Measurements from ENCODE around the gene PKP2. TPM values are rescaled to one million over a fixed set of nuclear protein-coding genes. Genes with fewer than 3 reads are reported as not detected.

PKP2 gene
- total RNA-seq, 1 donor from 2014 or later = not detected

DNA sequence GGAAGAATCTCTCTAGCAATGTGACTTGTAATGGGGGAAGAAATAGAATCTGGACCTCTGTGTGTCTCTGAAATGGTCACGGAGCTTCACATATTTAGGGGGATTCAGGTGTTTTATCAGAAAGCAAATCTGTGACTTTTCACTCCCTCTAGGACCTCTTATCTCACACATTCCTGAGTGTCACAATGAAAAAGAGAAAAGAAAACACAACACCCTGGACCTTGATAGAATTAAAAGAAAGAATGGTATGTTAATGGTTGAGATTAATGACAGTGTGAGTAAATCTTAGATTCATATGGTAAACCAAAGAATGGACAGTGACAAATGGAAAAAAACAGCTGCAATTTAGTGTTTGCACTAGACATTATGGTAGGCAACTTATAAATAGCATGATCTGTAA is 68.5 kb downstream of the PKP2 start:
- H3K27me3 Mint-ChIP-seq = peaks cover 5% of the 10 kb centered on the region
- no peaks in the 10 kb centered on the region for H3K36me3 Mint-ChIP-seq (ENCODE audit: low read depth)
- CTCF ChIA-PET = no interaction called here
- DNase-seq (no peak), ATAC-seq (ENCODE audit: low read depth) (no peak)
- TF ChIP-seq, protein P1, sequence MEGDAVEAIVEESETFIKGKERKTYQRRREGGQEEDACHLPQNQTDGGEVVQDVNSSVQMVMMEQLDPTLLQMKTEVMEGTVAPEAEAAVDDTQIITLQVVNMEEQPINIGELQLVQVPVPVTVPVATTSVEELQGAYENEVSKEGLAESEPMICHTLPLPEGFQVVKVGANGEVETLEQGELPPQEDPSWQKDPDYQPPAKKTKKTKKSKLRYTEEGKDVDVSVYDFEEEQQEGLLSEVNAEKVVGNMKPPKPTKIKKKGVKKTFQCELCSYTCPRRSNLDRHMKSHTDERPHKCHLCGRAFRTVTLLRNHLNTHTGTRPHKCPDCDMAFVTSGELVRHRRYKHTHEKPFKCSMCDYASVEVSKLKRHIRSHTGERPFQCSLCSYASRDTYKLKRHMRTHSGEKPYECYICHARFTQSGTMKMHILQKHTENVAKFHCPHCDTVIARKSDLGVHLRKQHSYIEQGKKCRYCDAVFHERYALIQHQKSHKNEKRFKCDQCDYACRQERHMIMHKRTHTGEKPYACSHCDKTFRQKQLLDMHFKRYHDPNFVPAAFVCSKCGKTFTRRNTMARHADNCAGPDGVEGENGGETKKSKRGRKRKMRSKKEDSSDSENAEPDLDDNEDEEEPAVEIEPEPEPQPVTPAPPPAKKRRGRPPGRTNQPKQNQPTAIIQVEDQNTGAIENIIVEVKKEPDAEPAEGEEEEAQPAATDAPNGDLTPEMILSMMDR (IDR thresholded peaks at IDR 0.05) = no peak
- H3K4me3 Mint-ChIP-seq = no peak overlapping the region
- POLR2A ChIA-PET = no interaction called here
- H3K4me1 Mint-ChIP-seq = no peaks in the 10 kb centered on the region
- no peak overlapping the region for H3K27ac Mint-ChIP-seq
- intact Hi-C loops (cut with micrococcal nuclease) = no loop called here
- H3K9me3 Mint-ChIP-seq = no peaks in the 10 kb centered on the region

DNA sequence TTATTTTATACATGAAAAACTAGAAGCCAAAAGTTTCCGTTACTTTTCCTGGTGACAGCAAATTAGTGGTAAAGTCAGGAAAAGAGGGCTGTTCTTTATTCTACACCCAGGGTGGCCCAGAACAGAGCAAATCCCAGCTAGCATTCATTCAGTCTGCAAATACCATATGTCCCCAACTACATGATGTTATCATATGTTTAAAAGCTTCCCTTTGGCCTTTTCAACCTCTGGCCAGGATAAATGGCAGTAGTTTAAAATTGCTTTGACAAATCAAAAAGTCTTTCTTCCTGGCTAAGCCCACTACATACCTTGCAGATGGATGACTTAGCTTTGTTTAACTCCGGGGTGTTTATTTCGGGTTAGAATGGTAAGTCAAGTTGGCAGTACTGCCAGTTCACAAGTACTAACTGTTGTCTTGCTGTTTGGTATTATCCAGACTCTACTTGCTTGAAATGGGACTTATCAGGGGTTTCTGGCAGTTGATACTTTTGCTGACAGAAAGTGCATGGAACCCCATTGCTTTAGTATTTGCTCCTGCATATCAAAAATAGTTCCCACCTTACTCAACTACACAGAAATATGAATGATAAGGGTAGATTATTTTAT is 69.7 kb downstream of the PKP2 start:
- Mint-ChIP-seq H3K27ac (no peak overlapping the region), H3K4me1 (no peaks in the 10 kb centered on the region), H3K27me3 (peaks cover 5% of the 10 kb centered on the region), H3K36me3 (ENCODE audit: low read depth) (no peaks in the 10 kb centered on the region), H3K9me3 (no peaks in the 10 kb centered on the region), H3K4me3 (no peak overlapping the region)
- no peak for ATAC-seq (ENCODE audit: low read depth)
- CTCF ChIA-PET = no interaction called here
- no peak for DNase-seq
- TF ChIP-seq, protein P1 (IDR thresholded peaks at IDR 0.05) = no peak
- POLR2A ChIA-PET = no interaction called here
- intact Hi-C loops (cut with micrococcal nuclease) = no loop called here

DNA sequence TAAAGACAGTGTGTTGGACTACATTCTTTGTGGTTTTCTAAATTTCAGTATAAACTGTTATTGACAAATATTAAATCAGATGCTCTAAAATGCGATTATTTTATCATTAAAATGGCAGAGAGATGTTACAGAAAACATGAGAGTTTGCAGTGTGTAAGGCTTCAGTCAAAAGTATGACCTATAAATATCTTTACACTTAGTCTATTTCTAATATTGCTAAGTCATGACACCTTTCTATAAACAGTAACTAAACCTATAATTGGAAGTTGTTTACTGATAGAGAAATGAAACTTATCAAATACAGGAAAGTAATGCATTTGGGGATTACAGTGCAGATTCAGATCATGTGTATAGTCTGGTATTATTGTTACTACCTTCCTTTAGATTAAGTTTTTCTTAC is 72.0 kb downstream of the PKP2 start:
- TF ChIP-seq, protein P1 (IDR thresholded peaks at IDR 0.05) = no peak
- H3K9me3 Mint-ChIP-seq = no peaks in the 10 kb centered on the region
- DNase-seq = no peak
- peaks cover 5% of the 10 kb centered on the region for H3K27me3 Mint-ChIP-seq
- no peak overlapping the region for H3K27ac Mint-ChIP-seq
- no peak for ATAC-seq (ENCODE audit: low read depth)
- intact Hi-C loops (cut with micrococcal nuclease) = no loop called here
- ChIA-PET POLR2A (no interaction called here), CTCF (no interaction called here)
- no peaks in the 10 kb centered on the region for H3K36me3 Mint-ChIP-seq (ENCODE audit: low read depth)
- H3K4me3 Mint-ChIP-seq = no peak overlapping the region
- no peaks in the 10 kb centered on the region for H3K4me1 Mint-ChIP-seq

DNA sequence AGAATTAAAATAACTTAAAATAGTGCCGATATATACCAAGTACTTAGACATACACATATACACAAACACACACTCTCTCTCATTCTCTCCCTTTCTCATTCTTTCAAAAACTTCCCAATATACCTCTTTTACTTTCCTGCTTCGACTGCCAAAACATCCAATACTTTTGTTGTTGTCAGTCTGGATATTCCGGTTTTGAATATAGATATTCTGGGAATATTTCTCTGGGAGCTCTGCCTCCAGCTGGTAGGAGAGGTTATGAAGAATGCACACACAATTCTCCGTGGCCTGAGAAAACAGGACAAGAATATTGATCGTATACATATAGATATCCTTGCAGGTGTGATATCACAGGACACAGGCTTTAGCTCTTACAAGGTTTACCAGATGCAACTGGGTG is 74.2 kb downstream of the PKP2 start:
- no peak overlapping the region for H3K4me3 Mint-ChIP-seq
- no peak for ATAC-seq (ENCODE audit: low read depth)
- DNase-seq = no peak
- CTCF ChIA-PET = no interaction called here
- H3K36me3 Mint-ChIP-seq (ENCODE audit: low read depth) = no peaks in the 10 kb centered on the region
- intact Hi-C loops (cut with micrococcal nuclease) = no loop called here
- H3K27ac Mint-ChIP-seq = no peak overlapping the region
- POLR2A ChIA-PET = no interaction called here
- H3K4me1 Mint-ChIP-seq = no peaks in the 10 kb centered on the region
- no peaks in the 10 kb centered on the region for H3K27me3 Mint-ChIP-seq
- H3K9me3 Mint-ChIP-seq = no peaks in the 10 kb centered on the region
- TF ChIP-seq, protein P1 (IDR thresholded peaks at IDR 0.05) = no peak

DNA sequence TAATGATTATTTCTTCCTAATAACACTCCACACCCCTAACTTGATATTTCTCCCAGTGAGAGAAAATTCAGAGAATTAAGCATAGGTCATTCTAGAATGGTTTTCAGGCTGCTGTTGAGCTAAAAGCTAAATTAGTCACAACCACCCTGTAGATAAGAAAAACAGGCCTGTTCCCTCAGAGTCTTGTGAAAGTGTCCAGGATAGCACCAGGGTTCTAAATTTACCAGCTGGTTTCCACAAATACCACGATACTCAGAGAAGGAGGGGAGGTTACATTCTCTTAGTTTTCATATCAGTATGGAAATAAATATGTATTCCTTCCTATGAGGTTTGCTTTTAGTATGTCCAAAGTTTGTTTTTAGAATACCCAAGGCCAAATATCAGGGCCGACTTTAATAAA is 74.9 kb downstream of the PKP2 start:
- Mint-ChIP-seq H3K9me3 (no peaks in the 10 kb centered on the region), H3K4me3 (no peak overlapping the region), H3K27ac (no peak overlapping the region), H3K4me1 (no peaks in the 10 kb centered on the region), H3K36me3 (ENCODE audit: low read depth) (no peaks in the 10 kb centered on the region), H3K27me3 (no peaks in the 10 kb centered on the region)
- DNase-seq (no peak), ATAC-seq (ENCODE audit: low read depth) (no peak)
- CTCF ChIA-PET = no interaction called here
- TF ChIP-seq, protein P1 (IDR thresholded peaks at IDR 0.05) = no peak
- POLR2A ChIA-PET = no interaction called here
- intact Hi-C loops (cut with micrococcal nuclease) = no loop called here
